NCI-H1105 treated with DMSO at 0.1 percent for 48 hours (cell line): ENCODE results near the gene AAMP.

Source experiments
- DNase-seq: peaks from one replicate; lab custom pipeline; 2025; lab: John Stamatoyannopoulos, UW

The AAMP gene

DNA sequence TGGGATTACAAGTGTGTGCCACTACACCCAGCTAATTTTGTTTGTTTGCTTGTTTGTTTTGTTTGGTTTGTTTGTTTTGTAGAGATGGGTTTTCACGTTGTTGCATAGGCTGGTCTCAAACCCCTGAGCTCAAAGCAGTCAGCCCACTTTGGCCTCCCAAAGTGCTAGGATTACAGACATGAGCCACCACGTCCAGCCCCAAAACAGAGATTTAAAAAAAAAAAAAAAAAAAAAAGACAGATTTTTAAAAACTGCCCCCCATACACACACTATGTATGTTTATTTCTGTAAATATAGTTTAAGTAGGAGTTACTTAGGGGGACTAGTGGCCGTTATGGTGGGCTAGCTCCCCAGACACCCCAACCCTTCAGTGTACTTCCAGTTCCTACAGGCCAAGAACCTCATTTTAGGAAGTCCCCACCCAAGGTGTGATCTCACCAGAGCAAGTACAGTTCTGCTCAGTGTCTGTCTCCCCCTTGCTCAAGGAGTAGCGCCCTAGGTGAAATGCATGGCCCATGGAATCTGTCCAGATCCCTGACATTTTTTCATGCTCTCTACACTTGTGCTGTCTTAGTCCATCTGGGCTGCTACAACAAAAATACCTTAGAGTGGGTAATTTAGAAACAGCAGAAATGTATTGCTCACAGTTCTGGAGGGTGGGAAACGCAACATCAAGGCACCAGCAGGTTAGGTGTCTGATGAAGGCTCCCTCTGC, 23.9 kb upstream of the AAMP start:
- DNase-seq, result no peak

DNA sequence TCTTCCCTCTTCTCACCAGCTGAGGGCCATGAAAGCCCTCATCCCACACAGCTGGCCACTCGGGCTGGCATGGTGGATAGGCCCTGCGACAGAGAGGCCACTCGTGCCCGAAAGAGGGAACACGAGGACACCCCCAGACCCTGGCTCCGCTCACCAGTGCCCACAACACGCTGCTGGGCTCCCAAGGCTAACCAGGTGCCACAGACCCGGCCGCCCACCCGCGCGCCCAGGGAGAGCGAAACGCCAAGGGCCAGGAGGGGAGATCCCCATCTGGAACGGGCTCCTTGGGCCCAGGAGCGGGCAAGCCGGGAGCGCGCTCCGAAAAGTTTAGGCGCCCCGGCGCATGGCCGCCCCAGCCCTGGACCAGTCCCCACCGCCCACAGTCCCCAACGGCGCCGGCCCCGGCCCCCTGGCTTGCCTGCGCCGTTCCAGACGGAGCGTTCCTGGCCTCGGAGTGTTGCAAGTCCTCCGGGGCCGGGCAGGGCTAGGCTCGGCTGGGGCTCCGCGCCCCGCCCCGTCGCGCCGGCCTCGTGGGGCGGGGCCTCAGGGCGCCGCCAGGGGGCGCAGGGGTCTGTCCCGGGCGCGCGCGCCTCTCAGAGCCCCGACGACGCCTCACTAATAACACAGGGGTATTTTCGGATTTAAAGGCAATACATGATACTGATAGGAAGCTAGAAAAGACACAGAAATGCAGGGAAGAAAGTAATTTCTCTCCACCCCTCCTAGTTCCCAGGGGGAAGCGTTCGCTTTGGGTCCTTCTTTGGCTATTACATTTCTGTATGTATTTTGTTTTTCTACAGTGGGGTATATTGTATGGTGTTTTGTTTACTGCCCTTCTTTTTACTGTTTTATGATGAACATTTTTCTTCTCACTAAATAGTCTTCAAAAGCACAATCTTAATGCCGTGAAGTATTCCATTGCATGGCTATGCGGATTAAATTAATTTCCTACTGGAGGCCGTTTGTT, 22.4 kb upstream of the AAMP start, which contains the start of gene TMBIM1:
TMBIM1 (minus strand) TSS at position 456 of the 967 bp plus-strand sequence. CDS start 10,362 bp downstream, outside the sequence.
- DNase-seq, result no peak

DNA sequence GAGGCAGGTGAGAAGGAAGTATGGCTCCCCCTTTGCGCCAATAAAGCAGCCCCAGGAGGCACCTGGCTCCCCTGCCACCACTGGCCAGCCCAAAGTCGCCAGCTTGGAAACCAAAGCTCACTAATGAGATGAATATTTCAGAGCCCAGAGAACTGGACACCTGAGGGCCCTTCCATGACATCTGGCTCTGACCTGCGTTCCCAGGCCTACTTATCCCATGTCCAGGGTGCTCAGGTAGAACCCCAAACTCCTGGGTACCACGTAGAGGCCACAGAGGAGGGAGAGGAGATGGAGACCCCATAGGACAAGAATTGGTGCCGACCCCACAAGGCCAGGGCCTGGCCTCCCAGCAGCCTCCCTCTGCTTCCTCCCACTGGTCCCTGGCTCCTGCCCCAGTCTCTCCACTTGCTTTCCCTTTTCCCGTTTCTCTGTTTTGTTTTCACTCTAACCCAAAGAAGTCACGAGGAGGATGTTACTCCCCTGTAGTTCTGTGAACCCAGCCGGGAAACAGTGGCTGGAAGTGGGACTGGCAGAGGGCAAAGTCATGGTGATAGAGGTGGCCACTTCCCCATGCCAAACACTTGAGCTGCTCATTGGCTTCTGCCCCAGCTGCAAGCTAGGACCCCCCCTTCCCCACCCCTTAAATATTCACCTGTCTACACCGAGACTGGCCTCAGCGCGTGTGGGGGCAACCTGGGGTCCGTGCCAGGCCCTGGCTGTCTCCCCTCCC, 21.5 kb upstream of the AAMP start:
- DNase-seq, result no peak

DNA sequence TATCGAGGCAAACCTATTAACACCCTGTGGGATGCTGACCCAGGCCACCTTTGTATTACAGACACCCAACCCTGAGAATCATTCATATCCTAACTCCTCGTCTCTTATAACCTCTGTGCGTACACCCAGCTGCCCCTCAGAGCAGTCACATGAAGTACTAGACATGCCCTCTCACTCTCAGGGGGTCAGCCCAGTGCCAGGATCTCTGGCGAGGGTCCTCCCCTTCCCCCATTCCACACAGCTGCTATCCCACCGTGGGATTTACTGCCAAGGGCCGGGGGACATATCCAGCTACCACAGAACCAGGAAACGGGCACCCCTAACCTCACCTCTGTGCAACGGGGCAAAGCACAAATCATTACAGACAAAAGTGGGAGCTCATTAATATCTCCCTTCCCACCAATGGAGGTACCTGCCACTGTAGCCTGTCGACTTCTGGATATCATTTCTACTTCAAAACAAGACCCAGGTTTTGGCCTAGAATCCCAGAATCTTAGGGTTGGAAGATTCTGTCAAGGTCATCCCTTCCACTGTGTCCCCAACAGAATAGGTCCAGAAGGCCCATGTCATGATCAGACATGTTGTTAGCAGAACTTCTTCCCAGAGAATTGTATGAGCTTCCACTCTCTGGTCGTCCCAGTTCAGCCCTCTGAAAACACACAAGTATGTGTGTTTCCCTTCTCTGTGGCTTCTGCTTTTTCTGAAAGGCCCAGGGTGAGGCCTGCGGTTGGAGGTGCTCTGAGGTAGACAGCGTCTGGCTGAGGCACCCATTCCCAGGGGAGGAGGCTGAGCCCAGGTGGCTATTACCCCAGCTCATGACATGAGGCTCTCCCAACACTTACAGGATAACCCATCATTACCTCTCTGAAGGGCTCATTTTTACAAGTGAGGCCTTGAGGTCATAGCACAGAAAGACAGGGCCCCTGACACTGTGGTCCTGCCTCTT, 20.7 kb upstream of the AAMP start:
- DNase-seq, result no peak

DNA sequence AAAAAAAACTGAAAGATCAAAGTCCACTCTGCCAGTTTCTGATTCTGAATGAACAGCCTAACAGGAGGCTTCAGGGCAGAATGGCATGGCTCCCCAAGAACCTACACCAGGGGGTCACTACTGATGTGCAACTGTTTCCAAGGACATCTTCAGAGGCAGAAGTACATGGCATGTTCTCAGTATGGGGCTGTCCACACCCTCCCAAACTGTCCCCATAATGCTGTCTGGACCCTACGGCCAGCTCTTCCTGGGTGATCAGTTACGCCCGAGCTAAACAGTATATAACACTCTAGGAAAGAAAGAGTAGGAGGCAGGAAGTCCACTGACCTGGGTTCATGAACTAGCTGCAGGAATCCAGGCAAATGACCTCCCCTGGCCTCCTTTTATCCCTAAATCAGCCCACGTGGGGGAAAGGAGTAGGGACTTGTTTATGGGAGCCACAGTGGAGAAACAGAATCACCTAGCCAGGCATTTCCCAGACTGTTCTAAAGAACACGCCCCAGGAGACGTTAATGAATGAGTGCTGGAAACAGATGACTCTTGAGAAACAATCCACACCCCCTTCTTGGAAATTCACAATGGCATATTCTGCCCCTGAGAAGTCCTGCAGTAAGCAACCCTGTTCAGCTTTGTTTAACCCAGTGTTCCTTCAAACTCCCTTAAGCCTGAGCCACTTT, 19.8 kb upstream of the AAMP start:
- DNase-seq, result no peak

DNA sequence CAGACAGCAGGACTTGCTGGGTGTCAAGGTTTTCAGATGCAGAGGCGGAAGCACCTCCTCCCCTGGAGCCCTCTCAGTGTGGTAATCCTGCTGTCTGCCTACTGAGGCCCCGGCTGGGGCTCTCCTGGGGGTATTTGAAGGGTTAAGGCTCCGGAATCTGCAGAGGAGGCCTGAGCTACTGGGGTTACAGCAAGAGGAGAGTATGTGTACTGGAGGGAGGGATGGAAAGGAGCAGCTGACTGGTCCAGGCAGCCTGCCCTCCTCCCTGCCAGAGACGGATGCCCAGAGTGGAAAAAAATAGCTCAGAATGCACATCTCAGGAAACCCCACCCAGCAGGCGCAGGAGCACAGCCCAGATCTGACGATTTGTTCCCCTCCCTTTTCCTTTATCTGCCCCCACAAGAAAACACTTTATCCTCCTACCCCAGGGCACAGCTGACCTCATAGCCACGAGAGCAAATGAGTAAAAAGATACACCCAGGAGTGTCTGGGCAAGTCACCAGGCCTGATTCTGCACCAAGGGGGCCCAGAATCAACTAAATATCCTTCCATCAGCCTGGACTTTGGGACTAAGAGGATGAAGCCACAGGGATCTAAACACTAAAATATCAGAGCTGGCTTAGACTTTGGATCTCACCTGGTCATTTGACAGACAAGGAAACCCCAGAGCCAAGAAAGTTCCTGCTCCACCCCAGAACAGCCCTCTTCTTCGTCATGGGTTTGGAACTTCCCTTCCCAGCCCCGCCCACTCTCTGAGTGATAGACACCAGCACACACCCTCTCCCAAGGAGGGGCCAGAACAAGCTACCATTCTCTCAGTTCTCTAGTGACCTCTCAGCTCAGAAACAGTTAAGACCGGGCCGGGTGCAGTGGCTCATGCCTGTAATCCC, 16.9 kb upstream of the AAMP start:
- no peak for DNase-seq

DNA sequence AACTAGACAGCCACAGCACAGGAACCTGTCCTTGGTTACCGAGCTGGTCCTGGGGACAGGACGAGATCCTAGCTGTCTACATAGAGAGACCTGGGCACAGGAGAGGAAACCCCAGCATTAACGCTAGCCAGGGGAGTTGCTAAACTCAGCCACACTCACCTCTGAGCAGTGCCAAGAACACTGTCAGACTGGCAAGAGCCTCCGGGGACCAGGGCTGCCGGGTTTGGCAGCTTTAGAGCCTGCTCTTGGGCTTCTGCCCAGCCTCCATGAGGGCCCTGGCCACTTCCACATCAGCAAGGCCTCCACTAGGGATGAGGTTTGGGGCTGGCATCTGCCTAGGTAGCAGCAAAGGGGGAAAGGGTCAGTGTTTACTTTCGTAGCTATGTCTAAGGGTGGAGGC, 15.7 kb upstream of the AAMP start:
- DNase-seq, result no peak

DNA sequence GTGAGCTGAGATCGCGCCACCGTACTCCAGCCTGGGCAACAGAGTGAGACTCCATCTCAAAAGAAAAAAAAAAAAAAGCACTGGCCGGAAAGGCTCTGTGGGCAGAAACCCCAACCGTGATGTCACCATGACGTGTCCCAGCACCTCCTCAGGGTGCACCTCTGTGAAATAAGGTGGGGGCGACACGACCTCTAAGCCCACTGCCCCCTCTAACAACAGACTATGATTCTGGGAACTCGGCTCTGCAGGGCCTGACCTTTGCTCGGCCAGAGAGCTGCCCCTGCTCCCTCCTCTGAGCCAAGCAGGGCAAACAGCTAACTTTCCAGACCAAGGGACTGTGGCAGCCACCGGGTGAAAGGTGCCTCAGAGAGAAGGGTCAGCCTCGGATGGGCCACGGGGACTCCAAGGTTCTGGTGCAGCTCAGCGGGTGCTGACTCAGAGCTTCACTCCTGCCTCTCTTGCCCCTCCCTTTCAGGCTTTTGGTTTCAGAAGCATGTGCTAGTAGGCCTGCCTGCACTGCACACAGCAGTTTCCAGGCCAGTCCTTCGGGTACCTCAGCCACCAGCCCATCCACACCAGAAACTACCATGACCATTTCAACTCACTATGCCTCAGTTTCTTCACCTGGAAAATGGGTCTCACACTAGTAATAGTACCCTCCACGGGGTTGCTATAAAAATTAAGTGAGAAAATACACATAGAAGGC, 14.3 kb upstream of the AAMP start:
- no peak for DNase-seq

DNA sequence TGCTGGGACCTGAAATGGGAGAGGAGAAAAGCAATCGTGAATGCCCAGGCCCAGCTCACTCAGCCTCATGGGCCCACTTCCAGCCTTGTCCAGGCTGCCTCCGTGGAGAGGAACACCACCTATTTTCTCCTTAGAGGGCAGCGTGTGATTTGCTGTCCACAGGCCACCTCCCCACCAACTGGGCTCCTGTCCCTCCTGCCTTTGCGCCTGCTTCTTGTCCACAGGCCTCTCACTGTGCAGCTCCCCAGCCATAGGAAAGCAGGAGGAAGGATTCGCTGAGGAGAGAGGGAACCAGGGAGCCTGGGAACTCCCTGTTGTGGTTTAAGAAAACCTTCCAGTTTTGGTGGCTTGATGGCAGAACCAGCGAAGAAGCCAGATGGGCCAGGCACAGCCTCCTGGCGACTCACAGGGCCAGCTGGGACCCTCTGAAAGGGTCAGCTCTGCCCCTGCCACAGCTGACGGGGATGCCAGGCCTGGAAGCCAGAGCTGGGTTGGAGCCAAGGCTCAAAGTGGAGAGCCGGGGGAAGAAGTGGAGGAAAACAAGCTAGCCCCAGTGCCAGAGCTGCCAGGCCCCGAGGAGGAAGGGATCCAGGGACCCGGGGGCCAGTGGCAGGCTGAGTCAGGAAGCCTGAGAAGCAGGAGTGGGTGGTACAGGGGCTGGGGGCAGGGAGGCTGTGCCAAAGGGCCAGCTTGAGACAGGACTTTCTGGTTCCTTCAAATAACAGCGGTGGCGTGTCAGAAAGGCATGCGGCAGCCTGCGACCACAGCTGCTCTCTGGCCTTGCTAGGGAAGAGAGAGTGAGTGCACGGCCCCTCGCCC, 12.4 kb upstream of the AAMP start:
- DNase-seq, result no peak

DNA sequence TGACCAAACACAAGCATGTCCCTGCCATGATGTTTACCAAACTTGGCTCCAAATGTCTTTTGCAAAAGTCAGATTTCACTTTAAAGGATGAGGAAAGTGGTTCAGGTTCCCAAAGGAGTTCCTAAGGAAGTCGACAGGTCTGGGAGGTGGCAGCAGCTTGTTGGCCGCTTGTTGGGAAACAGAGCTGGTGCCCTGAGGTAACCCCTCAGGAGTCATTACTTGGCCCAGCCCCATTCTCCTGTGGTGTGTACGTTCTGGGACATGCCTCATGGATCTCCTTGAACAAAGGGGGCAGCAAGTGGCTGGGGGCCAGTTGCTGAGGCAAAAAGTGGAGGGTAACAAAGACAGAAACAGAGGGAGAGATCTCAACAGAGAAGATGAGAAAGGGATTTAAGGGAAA, 11.5 kb upstream of the AAMP start:
- no peak for DNase-seq

DNA sequence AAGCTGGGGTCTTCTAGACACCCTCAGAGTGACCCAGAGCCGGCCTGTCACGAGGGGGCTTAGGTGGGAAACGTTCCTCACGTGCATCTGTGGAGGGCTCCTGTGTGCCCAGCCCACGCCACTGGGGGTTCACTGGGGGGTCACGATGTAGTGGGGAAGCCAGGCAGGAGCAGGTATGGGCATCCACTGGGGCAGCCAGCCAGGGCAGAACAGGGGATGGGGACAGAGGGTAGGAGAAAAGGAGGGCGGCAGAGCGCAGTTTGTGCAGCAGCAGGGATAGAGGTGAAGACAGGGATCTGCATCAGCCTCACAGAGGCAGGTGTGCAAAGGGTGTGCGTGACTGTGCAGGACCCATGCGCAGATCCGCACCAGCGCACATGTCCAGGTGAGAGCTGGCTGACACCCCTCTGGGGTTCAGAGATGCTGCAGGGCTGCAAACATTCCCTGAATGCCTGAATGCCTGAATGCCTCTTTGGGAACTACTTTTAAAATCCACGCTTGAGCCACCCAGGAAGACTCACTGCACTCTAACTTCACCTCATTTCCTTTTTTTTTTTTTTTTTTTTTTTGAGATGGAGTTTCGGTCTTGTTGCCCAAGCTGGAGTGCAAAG, 10.4 kb upstream of the AAMP start:
- no peak for DNase-seq

DNA sequence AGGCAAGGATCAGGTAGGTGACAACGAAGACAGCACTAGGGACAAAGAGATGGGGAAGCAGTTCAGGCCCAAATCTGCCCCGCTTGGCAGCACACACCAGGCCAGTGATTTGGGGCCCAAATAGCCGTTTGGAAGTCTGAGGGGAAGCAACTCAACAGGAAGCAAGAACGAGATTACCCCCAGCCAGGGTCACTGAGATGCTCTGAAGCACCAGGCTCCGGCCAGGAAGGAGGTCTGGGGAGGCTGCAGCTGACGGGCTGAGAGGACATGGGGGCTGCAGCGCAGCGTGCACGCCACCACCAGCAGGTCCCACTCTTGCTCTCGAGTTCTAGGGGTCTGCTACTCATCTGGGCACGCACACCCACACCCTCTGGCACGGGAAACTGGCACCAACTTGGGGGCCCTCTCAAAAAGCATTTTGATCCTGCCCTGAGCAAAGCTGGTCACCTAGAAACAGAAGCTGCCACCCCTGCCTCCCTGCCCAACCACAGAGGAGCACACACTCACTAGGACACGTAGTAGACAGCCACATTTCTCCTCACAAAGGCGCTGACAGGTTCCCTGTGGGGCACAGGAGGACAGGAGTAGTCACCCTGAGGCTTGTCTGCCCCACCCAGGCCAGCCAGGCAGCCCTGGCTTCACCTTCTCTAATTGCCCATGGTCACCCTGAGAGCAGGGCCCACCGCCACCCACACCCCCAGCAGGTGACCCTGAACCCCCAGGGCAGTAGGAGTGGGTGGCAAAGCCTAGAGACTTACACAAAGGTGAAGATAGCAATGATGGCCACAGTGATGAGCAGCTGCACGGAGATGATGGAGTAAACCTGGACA, 8.8 kb upstream of the AAMP start:
- DNase-seq, result no peak

DNA sequence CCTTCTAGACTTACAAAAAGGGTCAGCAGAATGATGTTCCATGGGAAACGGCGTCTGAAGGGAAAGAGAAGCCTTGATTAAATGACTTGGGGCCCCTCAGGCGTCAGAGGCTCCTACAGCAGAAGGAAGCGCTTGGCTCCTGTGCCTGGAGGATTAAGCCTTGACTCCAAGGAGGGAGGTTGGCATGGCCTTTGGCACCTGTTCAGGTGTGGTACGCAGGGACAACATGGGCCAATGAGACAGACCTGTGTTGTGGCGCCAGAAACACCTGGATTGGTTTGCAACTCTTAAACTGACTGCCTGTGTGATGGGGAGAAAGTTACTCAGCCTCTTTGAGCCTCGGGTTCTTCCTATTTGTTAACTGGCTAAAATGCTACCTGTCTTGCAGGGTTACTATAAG, 8.0 kb upstream of the AAMP start:
- no peak for DNase-seq

DNA sequence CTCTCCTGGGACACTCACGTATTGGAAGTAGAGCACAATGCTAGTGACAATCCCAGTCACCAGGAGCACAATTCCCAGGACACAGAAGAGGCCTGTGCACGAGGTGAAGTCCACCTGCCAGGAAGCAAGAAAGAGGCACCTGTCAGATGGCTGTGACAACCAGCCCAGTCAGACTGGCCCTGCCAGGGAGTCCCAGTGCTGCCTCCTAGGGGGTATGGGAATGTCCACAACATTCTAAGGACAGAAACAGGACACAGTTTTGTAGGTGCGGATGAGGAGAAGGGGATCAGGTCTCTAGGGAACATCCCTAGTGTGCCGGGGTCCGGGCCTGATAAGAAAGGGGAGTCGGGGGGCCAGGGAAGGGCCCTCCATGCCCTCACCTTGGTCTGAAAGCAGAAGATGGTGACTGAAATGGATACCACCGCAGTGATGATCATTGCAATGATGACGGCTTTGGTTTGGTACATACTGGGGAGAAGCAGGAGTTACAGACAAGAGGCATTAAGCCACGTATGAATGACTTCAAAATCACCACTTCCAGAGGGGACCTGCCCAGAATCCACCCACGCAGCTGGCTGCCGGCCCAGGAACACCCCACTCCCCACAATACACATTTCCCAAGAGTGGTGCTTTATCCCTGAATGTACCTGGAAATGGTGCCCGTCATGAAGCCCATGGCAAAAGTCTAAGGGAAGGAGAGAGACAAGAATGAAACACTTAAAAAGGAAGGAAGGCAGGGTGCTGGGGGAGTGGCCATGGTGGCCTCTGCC, 7.2 kb upstream of the AAMP start:
- no peak for DNase-seq

DNA sequence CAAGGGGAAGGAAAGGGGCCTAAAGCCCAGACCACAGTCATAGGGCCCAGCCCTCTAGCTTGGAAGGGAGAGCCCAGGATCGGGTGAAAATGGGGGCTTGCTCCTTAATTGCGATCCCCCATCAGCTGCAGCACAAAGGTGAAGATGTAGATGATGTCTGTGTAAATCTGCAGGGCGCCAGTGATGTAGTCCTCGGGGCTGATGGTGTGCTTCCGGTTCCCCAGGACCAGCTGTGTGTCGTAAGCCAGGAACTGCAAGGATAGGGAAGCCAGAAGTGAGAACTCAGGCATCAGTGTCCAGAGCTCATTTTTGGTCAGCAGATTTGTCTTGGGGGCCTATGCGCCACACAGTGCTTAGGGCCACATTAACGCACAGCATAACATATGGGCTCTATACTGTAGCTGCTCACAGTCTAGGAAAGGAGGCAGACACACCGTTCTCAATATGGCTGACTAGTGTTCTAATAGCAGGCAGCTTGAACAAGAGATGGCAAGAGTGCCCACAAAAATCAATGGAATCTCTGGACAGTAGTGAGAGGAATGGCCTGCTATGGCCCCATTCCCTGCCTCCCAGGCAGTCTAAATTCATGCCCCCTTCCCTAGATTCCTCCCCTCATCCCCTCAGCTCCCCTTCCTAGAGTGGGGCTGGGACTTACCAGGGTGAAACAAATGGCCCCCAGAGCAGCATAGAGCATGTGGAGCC, 5.6 kb upstream of the AAMP start:
- no peak for DNase-seq
